Activated gamma-delta T cell (primary cell): ENCODE measurements around the gene CMTM6.
"Not testable (repeated sequence)": the region's sequence is repeated elsewhere in the genome, so short reads cannot be mapped to it uniquely, and the experiment has no call there.

Experiments
- DNase-seq: peaks from one replicate; lab custom pipeline; 2025; lab: John Stamatoyannopoulos, UW

CMTM6 gene

GRCh38 chr3:32466808-32467207 lies 35.8 kb downstream of the CMTM6 start:
- DNase-seq = not testable (repeated sequence)

DNA sequence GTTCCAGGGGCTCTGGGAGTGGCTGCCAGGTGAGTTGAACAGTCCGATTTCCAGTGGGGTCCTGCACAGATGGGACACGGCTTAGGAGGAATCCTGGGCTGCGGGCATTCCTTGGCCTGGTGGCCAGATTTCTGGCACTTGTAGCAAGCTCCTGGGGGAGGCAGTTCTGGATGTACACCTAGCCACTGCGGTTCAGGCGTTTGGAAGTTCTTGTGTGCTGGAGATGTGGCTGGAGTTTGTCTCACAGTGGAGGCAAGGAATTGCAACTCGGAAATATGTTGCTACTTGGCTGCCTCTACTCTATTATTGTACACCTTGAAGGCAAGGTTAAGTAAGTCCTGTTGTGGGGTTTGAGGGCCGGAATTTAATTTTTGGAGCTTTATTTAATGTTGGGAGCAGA lies 37.9 kb downstream of the CMTM6 start:
- not testable (repeated sequence) for DNase-seq

- DNase-seq = not testable (repeated sequence)
Observed at GRCh38 chr3:32463415-32463814, 39.2 kb downstream of the CMTM6 start.

DNA sequence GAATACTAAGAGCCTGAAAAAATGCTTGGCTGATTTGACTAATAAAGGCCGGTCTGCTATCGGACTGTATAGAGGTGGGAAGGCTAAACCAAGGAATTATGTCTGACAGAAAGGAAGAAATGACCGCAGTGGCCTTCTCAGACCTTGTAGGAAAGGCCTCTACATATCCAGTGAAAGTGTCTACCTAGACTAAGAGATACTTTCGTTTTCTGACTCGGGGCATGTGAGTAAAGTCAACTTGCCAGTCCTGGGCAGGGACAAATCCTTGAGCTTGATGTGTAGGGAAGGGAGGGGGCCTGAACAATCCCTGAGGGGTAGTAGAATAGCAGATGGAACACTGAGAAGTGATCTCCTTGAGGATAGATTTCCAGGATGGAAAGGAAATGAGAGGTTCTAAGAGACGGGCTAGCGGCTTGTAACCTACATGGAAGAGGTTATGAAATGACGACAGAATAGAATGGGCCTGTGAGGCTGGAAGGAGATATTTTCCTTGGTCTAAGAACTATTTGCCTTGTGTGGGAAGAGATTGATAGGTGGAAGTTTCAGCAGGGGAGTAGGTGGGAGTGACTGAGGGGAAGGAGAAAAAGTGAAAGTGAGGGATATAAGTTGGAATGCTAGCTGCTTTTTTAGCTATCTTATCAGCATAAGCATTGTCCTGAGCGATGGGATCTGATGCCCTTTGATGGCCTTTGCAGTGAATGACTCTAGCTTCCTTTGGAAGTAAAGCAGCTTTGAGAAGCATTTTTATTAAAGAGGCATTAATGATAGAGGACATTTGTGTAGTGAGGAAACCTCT lies 40.3 kb downstream of the CMTM6 start:
- DNase-seq = not testable (repeated sequence)

DNA sequence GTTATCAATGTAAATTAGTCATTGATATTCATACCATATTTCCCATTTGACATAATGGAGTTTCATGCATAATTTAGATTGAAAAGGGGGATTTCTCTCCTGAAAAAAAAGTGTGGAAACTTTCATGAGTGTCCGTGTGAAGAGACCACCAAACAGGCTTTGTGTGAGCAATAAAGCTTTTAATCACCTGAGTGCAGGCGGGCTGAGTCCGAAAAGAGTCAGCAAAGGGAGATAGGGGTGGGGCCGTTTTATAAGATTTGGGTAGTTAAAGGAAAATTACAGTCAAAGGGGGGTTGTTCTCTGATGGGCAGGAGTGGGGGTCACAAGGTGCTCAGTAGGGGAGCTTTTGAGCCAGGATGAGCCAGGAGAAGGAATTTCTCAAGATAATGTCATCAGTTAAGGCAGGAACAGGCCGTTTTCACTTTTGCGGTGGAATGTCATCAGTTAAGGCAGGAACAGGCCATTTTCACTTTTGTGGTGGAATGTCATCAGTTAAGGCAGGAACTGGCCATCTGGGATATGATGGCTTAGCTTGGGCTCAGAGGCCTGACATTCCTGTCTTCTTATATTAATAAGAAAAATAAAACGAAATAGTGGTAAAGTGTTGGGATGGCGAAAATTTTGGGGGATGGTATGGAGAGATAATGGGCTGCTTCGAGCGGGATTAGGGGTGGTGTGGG lies 41.7 kb downstream of the CMTM6 start:
- DNase-seq = not testable (repeated sequence)

DNA sequence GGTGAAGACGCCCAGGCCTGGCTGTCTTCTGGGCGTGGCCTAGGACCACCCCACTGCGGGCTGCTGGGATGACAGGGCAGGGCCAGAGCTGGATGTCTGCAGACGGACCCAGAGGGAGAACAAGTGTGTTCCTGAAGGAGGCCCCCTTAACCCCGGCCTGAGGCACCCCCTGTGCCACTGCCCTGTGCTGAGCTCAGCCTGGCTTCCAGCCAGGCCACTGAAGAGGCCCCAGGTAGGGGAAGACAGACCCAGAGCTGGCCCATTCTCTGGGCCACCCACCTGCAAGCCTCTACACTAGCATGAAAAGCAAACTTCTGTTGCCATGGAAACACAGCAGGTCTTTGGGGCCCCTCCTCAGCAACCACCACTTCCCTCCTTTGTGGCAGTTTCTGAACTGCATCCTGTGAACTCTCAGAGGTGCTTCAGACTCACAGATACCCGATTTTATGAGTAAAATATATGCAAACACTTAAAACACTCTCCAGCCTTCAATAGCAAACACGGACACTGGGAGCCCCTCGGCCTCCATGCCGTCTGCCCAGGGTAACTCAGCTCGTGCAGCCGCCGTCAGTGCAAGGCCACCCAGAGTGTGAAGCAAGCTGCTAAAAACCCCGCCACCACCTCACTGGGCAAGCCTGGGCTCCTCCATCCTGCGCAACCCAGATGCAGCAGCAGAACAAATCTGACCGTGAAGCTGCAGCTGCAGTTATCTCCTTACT lies 42.5 kb downstream of the CMTM6 start:
- peak; percentile 16 for DNase-seq

DNA sequence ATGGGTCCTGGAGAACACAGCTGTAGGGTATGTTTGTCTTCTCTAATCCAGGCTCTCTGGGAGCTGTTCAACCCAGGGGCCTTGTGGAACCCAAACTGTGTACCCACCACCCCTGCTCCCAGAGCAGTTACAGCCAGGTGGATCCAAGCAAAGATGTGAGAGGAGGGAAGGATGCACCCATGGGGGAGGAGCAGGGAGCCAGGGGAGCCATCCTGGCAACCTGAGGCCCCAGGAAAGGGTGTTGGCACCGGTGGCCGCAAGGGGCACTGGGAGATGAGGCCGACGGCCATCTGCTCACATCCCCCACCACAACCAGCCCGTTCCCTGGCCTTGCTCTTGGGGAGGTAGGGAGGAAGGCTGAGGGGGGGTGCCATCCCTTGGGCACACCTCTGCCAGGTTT lies 43.2 kb downstream of the CMTM6 start:
- DNase-seq = no peak

GRCh38 chr3:32457971-32458471 lies 44.6 kb downstream of the CMTM6 start:
- DNase-seq = no peak

DNA sequence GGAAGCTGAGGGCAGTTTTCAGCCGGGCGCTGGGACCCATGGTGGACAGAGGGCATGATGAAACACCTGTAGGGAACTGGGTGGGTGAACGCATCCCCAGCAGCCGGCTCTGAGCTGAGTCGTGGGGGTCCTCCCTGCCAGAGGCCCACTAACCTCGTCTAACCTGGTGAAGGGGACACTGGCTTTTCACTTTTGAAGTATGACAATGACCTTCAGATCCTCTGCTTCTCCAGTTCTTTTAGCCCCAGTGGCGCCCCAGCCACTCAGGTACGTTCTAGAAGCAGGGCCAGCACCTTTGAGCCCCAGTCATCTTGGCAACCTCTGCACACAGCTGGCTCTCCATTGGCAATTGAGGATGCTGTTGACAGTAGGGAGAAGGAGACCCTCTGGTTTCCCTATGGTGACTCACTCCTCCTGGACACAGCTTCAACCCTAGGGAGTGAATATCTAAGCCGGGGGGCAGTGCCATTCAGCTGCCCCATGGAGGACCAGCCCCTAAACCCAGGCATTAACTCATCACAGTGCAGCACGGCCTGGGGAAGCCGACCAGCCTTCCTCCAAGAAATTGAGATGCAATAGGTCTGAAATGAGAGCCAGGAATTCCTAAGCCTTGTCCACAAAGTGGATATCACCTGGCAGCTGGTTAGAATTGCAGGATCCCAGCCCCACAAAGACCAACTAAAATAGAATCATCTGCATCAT lies 46.1 kb downstream of the CMTM6 start:
- no peak for DNase-seq

- DNase-seq = no peak
Observed at GRCh38 chr3:32455609-32456428, 46.8 kb downstream of the CMTM6 start.

DNA sequence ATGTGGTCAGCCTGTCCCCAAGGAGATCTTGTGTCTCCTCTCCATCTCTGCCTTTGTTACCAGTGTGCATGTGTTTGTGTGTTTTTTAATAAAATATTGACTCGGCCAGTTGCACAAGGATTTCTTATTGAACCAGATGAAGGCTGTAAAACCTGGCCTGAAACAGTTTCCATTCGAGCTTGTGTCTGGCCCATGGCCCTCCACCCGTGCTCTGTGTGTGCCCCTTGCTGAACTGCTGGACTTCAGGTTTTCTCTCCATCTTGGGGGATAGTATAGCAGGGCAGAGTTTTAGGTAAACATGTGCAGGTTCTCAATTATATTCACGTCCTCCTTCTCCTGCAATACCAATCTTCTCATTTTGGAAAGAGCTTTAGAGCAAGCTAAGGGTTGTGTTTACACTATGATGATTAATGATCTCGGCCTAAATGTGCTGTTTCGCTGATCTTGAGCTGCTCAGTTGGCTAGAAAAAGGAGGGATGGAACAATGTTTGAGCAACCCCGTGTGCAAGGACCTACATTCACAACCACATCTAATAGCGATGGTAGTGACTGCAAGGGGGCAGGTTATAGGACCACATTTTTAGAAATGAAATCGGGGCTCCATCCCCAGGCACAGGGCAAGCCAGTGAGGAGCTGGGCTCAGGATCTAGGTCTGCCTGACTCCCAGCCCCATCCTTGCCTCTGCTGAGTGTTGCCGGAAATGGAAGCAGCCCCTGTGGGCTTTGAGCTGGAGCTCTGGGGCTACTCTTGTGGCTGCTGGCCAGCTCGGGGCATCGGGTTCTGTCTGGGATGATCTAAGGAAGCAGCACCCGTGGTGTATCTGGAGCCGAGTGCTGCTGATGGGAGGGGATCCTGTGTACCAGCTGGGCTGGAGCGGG lies 47.7 kb downstream of the CMTM6 start:
- no peak for DNase-seq

- no peak for DNase-seq
Observed at GRCh38 chr3:32454111-32454510, 48.5 kb downstream of the CMTM6 start.

GRCh38 chr3:32453346-32453745 lies 49.3 kb downstream of the CMTM6 start:
- no peak for DNase-seq

DNA sequence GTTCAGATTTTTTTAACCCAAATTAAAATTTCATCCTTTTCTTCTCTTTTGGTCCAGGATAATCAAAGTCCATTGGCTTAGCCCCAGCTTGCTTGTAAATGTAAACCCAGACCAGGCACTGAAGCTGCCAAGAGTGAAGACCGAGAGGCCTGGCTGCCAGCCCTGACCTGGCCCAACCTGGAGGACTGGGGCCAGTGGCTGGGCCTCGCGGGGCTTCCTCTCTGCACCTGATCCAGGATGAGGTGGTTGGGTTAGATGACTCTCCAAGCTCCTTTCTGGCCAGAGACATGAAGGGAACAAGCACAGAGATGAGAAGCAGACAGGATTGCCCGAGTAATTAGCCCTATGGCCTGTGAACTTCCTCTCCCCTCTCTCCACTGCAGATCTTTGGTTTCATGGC lies 50.6 kb downstream of the CMTM6 start:
- DNase-seq = no peak

GRCh38 chr3:32450992-32451659 lies 51.5 kb downstream of the CMTM6 start:
- DNase-seq = no peak

GRCh38 chr3:32450426-32450825 lies 52.2 kb downstream of the CMTM6 start:
- DNase-seq = no peak

DNA sequence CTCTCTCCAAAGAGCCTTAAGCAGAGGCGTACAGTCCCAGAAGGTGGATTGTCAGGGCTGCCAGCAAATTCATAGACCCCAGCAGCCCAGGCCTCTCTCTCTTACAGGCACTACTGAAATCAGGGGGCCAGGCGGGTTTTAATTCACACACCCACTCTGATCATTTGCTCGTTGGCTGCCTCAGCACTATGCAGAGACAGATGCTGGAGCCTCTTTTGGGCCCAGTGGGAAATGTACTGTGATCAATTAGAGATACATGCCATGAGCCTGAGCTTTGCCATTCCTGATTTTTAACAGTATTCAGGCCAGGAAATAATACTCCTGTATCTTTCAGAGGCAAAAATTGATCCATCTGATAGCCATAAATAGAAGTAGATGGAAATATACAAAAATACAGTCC lies 53.0 kb downstream of the CMTM6 start:
- DNase-seq = no peak

DNA sequence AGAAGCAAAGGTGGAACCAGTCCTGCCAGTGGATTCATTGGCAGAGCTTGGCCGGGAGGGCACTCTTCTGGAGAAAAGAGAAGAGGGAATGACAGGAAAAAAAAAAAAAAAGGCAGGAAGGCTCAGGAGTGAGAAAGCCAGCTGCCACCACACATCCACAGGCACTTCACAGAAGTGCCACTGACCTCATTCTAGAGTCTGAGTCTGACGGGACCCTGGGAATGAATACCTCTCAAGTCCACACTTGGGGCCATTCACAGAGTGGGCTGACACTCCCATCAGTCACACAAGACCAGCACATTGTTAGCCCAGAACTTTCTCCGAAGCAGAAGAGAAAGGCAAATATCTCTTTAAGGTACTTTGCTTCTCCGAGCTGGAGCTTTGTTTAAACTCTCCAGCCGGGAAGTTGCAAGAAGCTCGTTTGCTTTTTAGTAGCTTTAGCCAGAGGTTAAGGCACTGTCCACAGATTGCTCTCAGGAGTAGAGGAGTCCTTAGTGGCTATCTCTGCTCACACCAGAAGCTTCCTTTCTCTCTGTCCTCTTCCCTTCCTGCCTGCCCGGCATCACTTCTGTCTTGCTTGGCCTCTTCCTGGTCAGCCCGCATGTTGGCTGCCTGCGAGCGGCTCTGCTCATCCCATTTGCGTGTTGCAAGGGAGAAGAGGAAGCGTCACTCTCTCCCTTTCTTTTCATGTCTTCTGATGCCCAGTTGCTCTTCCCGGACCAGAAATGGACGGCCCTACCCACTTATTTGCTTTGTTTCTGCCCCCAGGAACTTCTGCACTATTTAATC lies 53.8 kb downstream of the CMTM6 start:
- DNase-seq = no peak
